ENCODE measurements around the gene B3GNT2. TPM values are rescaled to one million over a fixed set of nuclear protein-coding genes. Genes with fewer than 3 reads are reported as not detected.

The B3GNT2 gene
- total and polyA plus RNA-seq, 12 donors, result 10.4 to 33.5 (median 17.0) TPM

DNA sequence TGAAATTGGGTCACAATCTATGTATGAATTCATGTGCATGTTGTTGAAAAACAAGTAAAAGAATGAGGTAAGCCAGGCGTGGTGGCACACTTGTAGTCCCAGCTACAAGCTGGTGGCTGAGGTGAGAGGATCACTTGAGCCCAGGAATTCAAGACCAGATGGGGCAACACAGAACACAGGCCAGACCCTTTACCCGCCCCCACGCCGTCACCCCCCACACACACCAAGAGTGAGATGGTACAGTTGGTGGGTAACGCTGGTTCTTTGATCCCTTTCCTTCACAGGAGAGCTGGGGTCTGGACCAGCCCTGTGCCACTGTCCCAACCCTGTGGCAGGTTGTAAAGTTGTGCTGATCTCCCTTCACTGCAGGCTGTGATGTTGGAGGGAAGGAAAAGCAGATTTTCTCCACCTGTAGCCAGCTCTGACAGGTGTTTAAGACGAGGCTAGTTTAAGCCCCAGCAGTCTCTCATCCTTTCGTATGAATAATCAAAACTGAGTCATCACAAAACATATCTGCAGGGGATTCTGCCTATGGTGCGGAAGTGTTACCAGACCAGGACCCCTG, 13.6 kb downstream of the B3GNT2 start:
- Histone ChIP-seq H3K27me3 (no peaks in the 10 kb centered on the region), H3K27ac (peak overlapping the region in 2 of 10 donors; percentile 52 to 58), H3K4me3 (no peak overlapping the region), H3K9me3 (peaks cover 0 to 9% (median 0%) of the 10 kb centered on the region in 11 donors), H3K36me3 (peaks cover 0 to 10% (median 0%) of the 10 kb centered on the region in 9 donors), H3K4me1 (peaks cover 0 to 80% (median 58%) of the 10 kb centered on the region in 9 donors)
- no peak for TF ChIP-seq CTCF (IDR thresholded peaks at IDR 0.05)
- DNase-seq (no peak), ATAC-seq (peak in 2 of 8 donors; percentile 5 to 7)
- intact Hi-C loops (cut with DNase I), result loop anchor here in 1 of 10 donors (10.0 kb wide), 1 partner anchor 85 kb away; no protein-coding TSS in a partner anchor
- 82 to 85% methylated on average over 8 of the region's 8 CpGs for WGBS, 2 donors

- 44 to 54% methylated on average over 11 of the region's 11 CpGs for WGBS, 2 donors
- H3K36me3 ChIP-seq, result no peaks in the 10 kb centered on the region
- peaks cover 16 to 82% (median 74%) of the 10 kb centered on the region in 9 donors for H3K4me1 ChIP-seq
- DNase-seq, result no peak
- TF ChIP-seq CTCF (IDR thresholded peaks at IDR 0.05), result peak in 1 of 9 donors; percentile 8
- no peak overlapping the region for H3K4me3 ChIP-seq
- peak in 5 of 8 donors; percentile 14 to 32 (median 25) for ATAC-seq
- peaks cover 0 to 19% (median 0%) of the 10 kb centered on the region in 11 donors for H3K9me3 ChIP-seq
- intact Hi-C loops (cut with DNase I), result no loop called here
- H3K27me3 ChIP-seq, result no peaks in the 10 kb centered on the region
- peak overlapping the region; percentile 20 to 81 (median 70) for H3K27ac ChIP-seq
Observed at GRCh38 chr2:62215306-62216064, 19.6 kb downstream of the B3GNT2 start.

GRCh38 chr2:62216113-62216512, 20.2 kb downstream of the B3GNT2 start:
- ATAC-seq, result peak in 3 of 8 donors; percentile 3 to 40 (median 28)
- intact Hi-C loops (cut with DNase I), result no loop called here
- Histone ChIP-seq H3K36me3 (no peaks in the 10 kb centered on the region), H3K4me3 (no peak overlapping the region), H3K27ac (peak overlapping the region; percentile 20 to 81 (median 70)), H3K9me3 (peaks cover 0 to 19% (median 0%) of the 10 kb centered on the region in 11 donors), H3K27me3 (no peaks in the 10 kb centered on the region), H3K4me1 (peaks cover 16 to 88% (median 77%) of the 10 kb centered on the region in 9 donors)
- 58 to 61% methylated on average over 2 of the region's 2 CpGs for WGBS, 2 donors
- DNase-seq, result no peak
- no peak for TF ChIP-seq CTCF (IDR thresholded peaks at IDR 0.05)

GRCh38 chr2:62216616-62217015, 20.7 kb downstream of the B3GNT2 start:
- intact Hi-C loops (cut with DNase I), result no loop called here
- H3K9me3 ChIP-seq, result peaks cover 0 to 16% (median 0%) of the 10 kb centered on the region in 11 donors
- no peaks in the 10 kb centered on the region for H3K36me3 ChIP-seq
- no peaks in the 10 kb centered on the region for H3K27me3 ChIP-seq
- ATAC-seq (peak; percentile 26 to 75 (median 64)), DNase-seq (peak in 1 of 2 donors; percentile 48)
- peak overlapping the region in 9 of 10 donors; percentile 61 to 81 (median 71) for H3K27ac ChIP-seq
- H3K4me1 ChIP-seq, result peaks cover 16 to 91% (median 82%) of the 10 kb centered on the region in 9 donors
- H3K4me3 ChIP-seq, result no peak overlapping the region
- WGBS, 2 donors, result 72 to 80% methylated on average over 8 of the region's 8 CpGs
- TF ChIP-seq CTCF (IDR thresholded peaks at IDR 0.05), result no peak

All from heart right ventricle (tissue), 16 donors.